Nephron (organoid): ENCODE measurements around the gene KIF20B.

Experiments used
- H3K27ac Mint-ChIP-seq, 3 experiments: 2 replicates each; pipeline ENCODE4 v1.8.0; 2020; ENCODE audit warnings: mixed read lengths in 3 of 3, mild to moderate bottlenecking in 2 of 3, moderate library complexity in 1 of 3
- H3K27me3 Mint-ChIP-seq: 2 replicates; pipeline ENCODE4 v1.8.0; 2021; ENCODE audit warnings: low read depth, mild to moderate bottlenecking, moderate library complexity, mixed read lengths
- H3K36me3 Mint-ChIP-seq: 2 replicates; pipeline ENCODE4 v1.8.0; 2020; ENCODE audit warnings: low read depth, mixed read lengths
- H3K4me1 Mint-ChIP-seq: 2 replicates; pipeline ENCODE4 v1.8.0; 2020; ENCODE audit warnings: mixed read lengths
- H3K4me3 Mint-ChIP-seq, 3 experiments: 2 replicates each; pipeline ENCODE4 v1.8.0; 2020; ENCODE audit warnings: mild to moderate bottlenecking in 3 of 3, mixed read lengths in 3 of 3, moderate library complexity in 2 of 3
- H3K9me3 Mint-ChIP-seq: 2 replicates; pipeline ENCODE4 v1.8.0; 2020; ENCODE audit warnings: mixed read lengths
- CTCF ChIP-seq, 3 experiments: fragments of 200-600 bp; sonication (generic); IDR thresholded peaks; one replicate each; pipeline ENCODE4 v1.5.0; 2021; ENCODE audit warnings: antibody characterized with exemption in 3 of 3; ENCODE audit not compliant: unreplicated experiment in 3 of 3

Gene KIF20B

GRCh38 chr10:89702121-89702480 lies 711 bp downstream of the KIF20B start:
- H3K4me3 Mint-ChIP-seq, result peak overlapping the region; percentile 93 to 97 (median 97)

GRCh38 chr10:89705466-89705865 lies 4.1 kb downstream of the KIF20B start:
- no peaks in the 10 kb centered on the region for H3K27me3 Mint-ChIP-seq
- no peak overlapping the region for H3K27ac Mint-ChIP-seq
- H3K36me3 Mint-ChIP-seq, result no peaks in the 10 kb centered on the region
- H3K9me3 Mint-ChIP-seq, result no peaks in the 10 kb centered on the region
- H3K4me1 Mint-ChIP-seq, result peaks cover 21% of the 10 kb centered on the region
- no peak for TF ChIP-seq CTCF (IDR thresholded peaks at IDR 0.05; ENCODE audit: unreplicated experiment in 3 of 3)
- no peak overlapping the region for H3K4me3 Mint-ChIP-seq

More at GRCh38 chr10:89702121-89702480, 711 bp downstream of the KIF20B start:
- H3K27ac Mint-ChIP-seq, result peak overlapping the region; percentile 67 to 98 (median 97)
- TF ChIP-seq CTCF (IDR thresholded peaks at IDR 0.05; ENCODE audit: unreplicated experiment in 3 of 3), result no peak
- H3K27me3 Mint-ChIP-seq, result no peaks in the 10 kb centered on the region
- peaks cover 38% of the 10 kb centered on the region for H3K4me1 Mint-ChIP-seq
- H3K9me3 Mint-ChIP-seq, result no peaks in the 10 kb centered on the region
- no peaks in the 10 kb centered on the region for H3K36me3 Mint-ChIP-seq

GRCh38 chr10:89706011-89706410 lies 4.6 kb downstream of the KIF20B start:
- H3K4me1 Mint-ChIP-seq, result peaks cover 16% of the 10 kb centered on the region
- no peaks in the 10 kb centered on the region for H3K9me3 Mint-ChIP-seq
- no peak for TF ChIP-seq CTCF (IDR thresholded peaks at IDR 0.05; ENCODE audit: unreplicated experiment in 3 of 3)
- peaks cover 4% of the 10 kb centered on the region for H3K36me3 Mint-ChIP-seq
- H3K4me3 Mint-ChIP-seq, result no peak overlapping the region
- no peaks in the 10 kb centered on the region for H3K27me3 Mint-ChIP-seq
- no peak overlapping the region for H3K27ac Mint-ChIP-seq

- Mint-ChIP-seq H3K36me3 (peaks cover 8% of the 10 kb centered on the region), H3K27me3 (no peaks in the 10 kb centered on the region)
Measured at GRCh38 chr10:89707372-89707771, 6.0 kb downstream of the KIF20B start.

GRCh38 chr10:89710753-89711152 lies 9.4 kb downstream of the KIF20B start:
- no peaks in the 10 kb centered on the region for H3K9me3 Mint-ChIP-seq

More at GRCh38 chr10:89707372-89707771, 6.0 kb downstream of the KIF20B start:
- TF ChIP-seq CTCF (IDR thresholded peaks at IDR 0.05; ENCODE audit: unreplicated experiment in 3 of 3), result no peak
- H3K4me1 Mint-ChIP-seq, result peaks cover 9% of the 10 kb centered on the region
- no peak overlapping the region for H3K27ac Mint-ChIP-seq
- no peak overlapping the region for H3K4me3 Mint-ChIP-seq
- H3K9me3 Mint-ChIP-seq, result no peaks in the 10 kb centered on the region

More at GRCh38 chr10:89710753-89711152, 9.4 kb downstream of the KIF20B start:
- Mint-ChIP-seq H3K4me3 (no peak overlapping the region), H3K36me3 (peaks cover 9% of the 10 kb centered on the region), H3K27me3 (no peaks in the 10 kb centered on the region), H3K4me1 (no peaks in the 10 kb centered on the region), H3K27ac (no peak overlapping the region)
- TF ChIP-seq CTCF (IDR thresholded peaks at IDR 0.05; ENCODE audit: unreplicated experiment in 3 of 3), result no peak
